GM19023 (cell line): ENCODE data around the gene FXYD5.

Experiments used
- ATAC-seq: cut with Tn5 transposase; IDR thresholded peaks from one replicate; pipeline ENCODE4 v1.9.1; 2021; ENCODE audit warnings: mild to moderate bottlenecking, moderate library complexity; ENCODE audit not compliant: unreplicated experiment

The FXYD5 gene

GRCh38 chr19:35211545-35212230 lies 57.2 kb downstream of the FXYD5 start:
- ATAC-seq = no peak

GRCh38 chr19:35212241-35212640 lies 57.7 kb downstream of the FXYD5 start:
- no peak for ATAC-seq

- ATAC-seq = no peak
These were observed 59.4 kb downstream of the FXYD5 start for GRCh38 chr19:35213663-35214632.

GRCh38 chr19:35214766-35215422 lies 60.4 kb downstream of the FXYD5 start:
- ATAC-seq = no peak

GRCh38 chr19:35216016-35216832 lies 61.7 kb downstream of the FXYD5 start:
- no peak for ATAC-seq

- ATAC-seq = no peak
These were observed 62.5 kb downstream of the FXYD5 start for GRCh38 chr19:35216833-35217648.

GRCh38 chr19:35217649-35217990 lies 63.1 kb downstream of the FXYD5 start:
- no peak for ATAC-seq

- no peak for ATAC-seq
These were observed 64.5 kb downstream of the FXYD5 start for GRCh38 chr19:35219008-35219407.
